Kasumi-1 (cell line): ENCODE measurements around the gene BMERB1.
"Not testable (repeated sequence)": the region's sequence is repeated elsewhere in the genome, so short reads cannot be mapped to it uniquely, and the experiment has no call there.

ENCODE experiments used
- DNase-seq, 2 experiments: peaks; one replicate each; lab custom pipeline; 2025; lab: John Stamatoyannopoulos, UW

Gene BMERB1

DNA sequence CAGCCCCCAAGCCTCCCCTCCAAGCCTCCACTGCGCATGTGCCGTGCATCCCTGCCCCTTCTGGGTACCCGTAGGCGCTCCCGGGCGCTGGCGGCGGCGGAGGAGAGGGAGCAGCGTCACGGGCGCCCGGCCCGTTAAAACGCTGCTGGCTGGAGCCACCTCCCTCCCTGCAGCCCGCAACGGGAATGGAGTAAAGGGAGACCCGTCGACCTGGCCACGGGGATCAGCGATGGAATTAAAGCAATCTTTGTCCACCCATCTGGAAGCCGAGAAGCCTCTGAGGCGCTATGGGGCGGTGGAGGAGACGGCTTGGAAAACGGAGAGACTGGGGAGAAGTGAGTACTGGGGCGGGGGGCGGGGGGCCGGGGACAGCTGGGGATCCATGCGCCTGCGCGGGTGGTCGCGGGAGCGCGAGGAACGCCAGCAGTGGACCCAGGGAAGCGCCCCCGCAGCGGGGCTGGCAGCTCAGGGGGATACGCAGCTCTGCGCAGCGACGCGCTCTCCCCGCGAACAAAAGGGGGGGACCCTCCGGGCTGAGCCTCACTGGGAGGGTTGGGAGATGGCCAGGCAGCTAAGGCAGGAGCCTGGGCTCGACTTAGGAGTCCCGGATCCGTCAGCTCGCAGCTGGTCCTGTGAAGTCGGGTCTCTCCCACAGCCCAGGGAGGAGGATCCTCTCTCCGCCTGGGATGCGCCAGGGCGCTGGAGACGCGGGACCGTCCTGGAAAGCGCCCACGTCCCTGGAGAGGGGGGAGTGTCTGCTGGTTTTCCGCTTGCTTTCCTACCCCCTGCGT lies at the start of gene BMERB1:
Gene BMERB1 (plus strand): TSS at position 164 of the 791 bp plus-strand sequence. CDS start 66 bp downstream, at position 230.
- no peak for DNase-seq

DNA sequence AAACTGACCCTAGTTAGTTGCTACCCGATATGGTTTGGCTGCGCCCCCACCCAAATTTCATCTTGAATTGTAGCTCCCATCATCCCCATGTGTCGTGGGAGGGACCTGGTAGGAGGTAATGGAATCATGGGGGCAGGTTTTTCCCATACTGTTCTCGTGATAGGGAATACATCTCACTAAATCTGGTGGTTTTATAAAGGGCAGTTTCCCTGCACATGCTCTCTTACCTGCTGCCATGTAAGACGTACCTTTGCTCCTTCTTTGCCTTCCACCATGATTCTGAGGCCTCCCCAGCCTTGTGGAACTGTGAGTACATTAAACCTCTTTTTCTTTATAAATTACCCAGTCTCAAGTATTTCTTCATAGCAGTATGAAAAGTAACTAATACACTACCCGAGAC lies 46.3 kb upstream of the BMERB1 start:
- not testable (repeated sequence) for DNase-seq

DNA sequence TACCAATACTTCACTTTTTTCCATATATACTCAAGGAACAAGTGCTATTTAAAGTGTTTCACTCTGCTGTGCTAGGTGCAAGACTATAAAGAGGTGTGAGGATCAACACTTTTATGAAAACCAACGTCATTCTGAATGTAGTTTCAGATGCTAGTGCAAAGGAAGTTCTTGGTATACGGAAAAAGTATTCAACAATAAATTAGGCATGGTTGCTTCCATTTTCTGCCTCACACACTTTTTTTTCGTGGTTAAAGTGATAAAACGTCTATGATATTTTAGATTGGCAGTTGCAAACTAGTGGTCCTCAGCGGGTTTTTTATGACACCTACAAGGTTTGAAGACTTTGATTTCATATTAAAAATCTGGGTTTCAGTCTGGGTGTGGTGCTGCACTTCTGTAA lies 44.5 kb upstream of the BMERB1 start:
- DNase-seq, result not testable (repeated sequence)

DNA sequence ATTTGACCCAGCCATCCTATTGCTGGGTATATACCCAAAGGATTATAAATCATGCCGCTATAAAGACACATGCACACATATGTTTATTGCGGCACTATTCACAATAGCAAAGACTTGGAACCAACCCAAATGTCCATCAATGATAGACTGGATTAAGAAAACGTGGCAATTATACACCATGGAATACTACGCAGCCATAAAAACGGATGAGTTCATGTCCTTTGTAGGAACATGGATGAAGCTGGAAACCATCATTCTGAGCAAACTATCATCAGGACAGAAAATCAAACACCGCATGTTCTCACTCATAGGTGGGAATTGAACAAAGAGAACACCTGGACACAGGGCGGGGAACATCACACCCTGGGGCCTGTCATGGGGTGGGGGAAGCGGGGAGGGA lies 41.4 kb upstream of the BMERB1 start:
- not testable (repeated sequence) for DNase-seq

DNA sequence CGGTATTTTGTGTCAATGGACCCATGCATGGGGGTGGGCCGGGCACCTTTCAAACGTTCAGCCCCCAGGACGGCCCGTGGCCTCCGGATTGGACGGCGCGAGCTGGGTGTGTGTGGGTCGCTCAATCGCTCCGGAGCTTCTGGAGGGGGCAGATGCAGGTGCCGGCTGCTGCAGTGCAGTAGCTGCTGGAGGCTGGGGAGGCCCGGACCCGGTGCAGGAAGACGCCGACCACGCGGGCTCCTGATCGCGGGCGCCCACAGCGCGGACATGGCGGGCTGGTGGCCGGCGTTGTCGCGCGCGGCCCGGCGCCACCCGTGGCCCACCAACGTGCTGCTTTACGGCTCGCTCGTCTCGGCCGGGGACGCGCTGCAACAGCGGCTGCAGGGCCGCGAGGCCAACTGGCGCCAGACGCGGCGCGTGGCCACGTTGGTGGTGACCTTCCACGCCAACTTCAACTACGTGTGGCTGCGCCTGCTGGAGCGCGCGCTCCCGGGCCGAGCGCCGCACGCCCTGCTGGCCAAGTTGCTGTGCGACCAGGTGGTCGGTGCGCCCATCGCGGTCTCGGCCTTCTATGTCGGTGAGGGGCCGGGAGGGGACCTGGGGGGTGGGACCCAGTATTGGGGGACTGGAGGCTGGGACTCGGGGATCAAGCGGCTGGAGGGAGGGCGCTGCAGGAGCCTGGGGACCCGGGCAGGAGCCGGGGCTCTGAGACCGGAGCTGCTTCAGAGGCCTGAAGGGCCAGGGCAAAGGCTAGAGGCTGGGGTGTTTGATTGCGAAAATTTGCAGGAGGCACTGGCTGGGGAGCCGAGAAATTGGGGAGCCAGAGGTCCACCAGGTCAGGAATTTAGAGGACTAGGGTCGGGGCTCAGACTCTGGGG lies 38.5 kb upstream of the BMERB1 start, which contains the start of gene MPV17L:
Gene MPV17L (plus strand): TSS at position 124 of the 878 bp plus-strand sequence. CDS start 144 bp downstream, at position 268.
- not testable (repeated sequence) for DNase-seq

DNA sequence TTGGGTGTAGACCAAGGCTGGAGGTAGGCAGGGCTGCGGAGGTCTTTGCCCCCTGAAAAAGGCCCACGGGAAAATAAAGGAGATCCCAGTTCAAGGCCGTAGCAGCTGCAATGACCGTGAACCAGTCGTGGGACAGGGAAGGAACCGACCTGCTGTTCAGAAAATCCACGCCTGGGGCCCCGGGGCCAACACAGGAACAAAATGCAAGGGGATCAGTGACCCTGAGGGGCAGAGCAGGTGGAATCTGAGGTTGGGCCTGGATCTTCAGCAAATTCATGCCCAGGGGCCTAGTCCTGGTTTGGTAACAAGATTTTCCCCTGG lies 37.9 kb upstream of the BMERB1 start:
- not testable (repeated sequence) for DNase-seq

DNA sequence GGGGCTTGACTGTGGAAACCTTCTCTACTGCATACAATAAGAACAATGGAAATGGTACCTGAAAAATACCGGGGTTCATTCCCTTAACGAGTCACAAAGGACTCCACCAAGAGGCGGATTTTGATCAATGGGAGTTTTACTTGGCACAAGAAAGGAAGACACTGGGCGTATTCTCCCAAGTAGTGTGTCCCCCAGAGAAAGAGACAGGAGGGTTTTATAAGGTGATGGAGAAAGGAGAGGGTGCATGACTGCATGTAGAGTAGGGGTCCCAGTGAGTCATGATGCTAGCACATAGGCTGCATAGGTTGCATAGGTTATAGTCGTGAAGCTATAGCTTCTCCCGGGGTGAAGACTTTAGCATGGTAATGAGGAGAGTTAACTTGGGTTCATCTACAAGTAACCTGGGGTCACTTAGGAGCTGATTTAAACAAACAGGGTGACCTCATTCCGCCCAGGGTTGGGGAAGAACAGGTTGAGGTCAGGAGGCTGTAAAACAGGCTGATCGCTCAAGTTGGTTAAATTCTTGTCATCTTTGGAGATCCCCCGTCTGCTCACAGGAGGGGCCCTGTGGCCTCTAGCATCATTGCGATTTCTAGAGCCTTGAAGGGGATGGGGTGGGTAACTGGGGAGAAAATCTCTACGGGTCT lies 37.3 kb upstream of the BMERB1 start:
- DNase-seq, result no peak

DNA sequence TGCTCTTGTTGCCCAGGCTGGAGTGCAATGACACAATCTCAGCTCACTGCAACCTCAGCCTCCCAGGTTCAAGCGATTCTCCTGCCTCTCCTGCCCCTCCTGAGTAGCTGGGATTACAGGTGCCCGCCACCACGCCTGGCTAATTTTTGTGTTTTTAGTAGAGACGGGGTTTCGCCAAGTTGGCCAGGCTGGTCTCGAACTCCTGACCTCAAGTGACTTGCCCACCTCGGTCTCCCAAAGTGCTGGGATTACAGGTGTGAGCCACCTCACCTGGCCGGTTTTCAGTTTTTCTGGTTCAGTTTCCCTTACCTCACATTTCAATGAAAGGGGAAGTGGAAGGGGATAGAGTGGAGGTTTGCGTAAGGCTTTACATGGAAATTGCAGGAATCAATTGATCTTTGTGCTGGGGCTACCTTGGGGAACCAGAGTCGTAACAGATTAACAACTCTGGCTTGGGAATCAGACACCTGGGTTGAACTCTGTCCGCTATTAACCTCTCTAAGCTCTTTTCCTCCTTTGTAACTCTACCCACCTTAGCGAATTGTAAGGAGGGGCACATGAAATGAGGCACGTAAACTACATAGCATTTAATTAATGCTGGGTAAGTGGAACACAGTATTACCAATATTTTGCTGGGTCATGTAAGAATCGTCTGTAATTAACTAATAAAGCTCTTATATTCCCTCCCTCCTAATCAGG lies 35.6 kb upstream of the BMERB1 start:
- DNase-seq, result no peak

DNA sequence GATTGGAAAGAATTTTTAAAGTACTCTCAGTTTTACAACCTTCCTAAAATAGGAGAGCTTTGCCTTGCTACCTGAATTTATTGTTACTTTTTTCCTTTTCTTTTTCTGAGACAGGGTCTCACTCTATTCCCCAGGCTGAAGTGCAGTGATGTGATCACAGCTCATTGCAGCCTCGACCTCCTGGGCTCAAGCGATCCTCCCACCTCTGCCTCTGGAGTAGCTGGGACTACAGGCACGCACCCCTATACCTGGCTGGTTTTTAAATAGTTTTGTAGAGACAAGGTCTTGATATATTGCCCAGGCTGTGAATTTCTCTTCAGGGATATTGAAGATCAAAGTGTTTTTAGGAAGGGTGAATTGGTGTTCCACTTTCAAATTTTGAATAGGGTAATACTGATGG lies 35.1 kb upstream of the BMERB1 start:
- DNase-seq, result no peak

DNA sequence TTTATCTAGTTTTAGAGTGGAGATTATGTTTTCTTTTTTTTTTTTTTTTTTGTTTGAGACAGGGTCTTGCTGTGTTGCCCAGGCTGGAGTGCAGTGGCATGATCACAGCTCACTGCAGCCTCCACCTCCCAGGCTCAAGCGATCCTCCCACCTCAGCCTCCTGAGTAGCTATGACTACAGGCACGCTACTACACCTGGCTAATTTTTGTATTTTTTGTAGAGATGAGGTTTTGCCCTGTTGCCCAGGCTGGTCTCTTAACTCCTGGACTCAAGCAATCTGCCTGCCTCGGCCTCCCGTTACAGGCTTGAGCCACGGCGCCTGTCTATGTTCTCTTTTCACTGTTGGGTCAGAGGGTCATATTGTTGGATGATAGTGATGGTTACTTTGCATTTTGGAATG lies 34.1 kb upstream of the BMERB1 start:
- DNase-seq, result not testable (repeated sequence)

DNA sequence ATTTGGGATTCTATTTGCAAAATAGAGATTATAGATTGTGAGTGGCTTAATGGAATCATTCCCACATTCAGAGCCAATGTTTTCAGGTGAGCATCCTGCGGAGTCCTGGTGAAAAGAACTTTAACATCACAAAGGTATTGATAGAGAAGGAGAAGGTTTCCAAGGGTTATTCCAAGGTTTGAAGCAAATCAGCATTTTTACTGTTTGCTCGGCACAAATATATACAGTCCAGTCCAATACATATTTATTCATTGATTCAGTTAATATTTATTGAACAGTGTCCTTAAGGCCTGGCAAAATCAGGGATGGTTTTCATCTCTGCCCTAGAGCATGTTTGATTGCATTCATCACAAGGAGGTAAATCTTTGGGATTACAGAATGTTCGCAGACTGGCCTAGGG lies 32.4 kb upstream of the BMERB1 start:
- DNase-seq, result no peak

DNA sequence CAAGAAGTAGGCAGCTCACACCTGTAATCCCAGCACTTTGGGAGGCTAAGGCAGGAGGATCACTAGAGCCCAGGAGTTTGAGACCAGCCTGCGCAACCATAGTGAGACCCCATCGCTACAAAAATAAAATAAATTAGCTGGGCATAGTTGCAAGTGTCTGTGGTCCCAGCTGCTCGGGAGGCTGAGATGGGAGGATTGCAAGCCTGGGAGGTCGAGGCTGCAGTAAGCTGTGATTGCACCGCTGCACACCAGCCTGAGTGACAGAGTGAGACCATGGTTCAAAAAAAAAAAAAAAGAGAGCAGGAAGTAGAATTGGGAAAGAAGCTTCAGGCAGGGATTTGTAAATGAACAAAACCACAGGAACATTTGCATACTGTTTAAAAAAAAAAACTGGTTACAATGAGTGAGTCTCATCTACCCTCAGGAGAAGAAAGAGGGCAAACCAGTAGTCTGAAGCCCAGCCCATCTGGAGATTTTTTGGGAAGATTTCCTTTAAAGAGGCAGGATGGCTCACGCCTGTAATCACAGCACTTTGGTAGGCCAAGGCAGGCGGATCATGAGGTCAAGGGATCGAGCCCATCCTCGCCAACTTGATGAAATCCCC lies 30.9 kb upstream of the BMERB1 start:
- DNase-seq, result no peak

DNA sequence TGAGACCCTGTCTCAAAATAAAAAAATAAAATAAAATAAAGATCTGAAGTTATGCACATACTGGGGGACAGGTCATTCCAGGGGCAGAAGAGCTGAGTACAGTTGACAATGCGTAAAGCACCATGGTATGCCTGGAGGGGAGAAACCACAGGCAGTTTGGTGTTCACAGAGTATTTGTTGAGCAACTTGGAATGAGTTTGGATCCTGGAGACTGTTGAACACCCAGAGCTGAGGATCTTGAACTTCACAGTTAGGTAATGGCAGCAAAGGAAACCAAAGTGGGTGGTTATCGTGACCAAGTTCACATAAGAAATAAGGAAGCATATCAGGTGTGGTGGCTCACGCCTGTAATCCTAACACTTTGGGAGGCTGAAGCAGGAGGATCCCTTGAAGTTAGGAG lies 30.3 kb upstream of the BMERB1 start:
- DNase-seq, result not testable (repeated sequence)

DNA sequence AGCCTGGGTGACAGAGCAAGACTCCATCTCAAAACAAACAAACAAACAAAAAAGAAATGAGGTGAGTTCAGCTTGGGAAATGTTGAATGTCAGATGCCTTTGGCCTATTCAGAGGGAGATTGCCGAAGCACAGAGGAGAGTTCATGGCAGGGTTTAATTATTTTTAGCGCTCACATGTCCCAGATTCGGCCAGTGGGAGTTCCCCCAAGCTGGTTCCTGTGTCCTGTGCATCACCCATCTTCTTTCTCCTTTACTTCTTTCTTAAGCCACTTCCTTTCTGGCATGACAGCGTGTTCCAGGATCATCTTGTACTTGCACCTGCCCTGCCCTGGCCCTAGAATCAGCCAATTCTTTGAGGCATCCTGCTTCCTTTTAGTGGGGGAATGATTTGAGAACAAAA lies 29.6 kb upstream of the BMERB1 start:
- no peak for DNase-seq

DNA sequence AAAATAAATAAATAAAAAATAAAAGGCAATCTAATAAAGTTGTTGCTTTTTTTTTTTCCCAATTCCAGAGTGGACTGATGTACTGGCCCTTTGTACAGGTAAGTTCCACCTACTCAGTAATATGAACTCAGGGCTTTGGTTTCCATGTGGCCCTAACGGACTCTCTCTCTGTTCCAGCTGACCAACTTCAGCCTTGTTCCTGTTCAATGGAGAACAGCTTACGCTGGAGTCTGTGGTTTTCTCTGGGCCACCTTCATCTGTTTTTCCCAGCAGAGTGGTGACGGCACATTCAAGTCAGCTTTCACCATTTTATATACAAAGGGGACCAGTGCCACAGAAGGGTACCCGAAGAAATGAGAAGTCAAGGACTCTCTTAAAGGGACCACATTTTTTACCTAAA lies 26.6 kb upstream of the BMERB1 start:
- not testable (repeated sequence) for DNase-seq

DNA sequence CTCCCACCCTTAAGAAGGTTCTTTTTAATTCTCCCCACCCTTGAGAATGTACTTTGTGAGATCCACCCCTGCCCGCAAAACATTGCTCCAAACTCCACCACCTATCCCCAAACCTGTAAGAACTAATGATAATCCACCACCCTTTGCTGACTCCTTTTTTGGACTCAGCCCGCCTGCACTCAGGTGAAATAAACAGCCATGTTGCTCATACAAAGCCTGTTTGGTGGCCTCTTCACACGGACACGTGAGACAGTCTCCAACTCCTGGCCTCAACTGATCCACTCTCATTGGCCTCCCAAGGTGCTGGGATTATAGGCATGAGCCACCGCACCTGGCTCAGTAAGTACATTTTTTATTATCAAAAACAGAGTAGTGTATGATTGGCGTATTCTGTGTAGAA lies 24.9 kb upstream of the BMERB1 start:
- not testable (repeated sequence) for DNase-seq

DNA sequence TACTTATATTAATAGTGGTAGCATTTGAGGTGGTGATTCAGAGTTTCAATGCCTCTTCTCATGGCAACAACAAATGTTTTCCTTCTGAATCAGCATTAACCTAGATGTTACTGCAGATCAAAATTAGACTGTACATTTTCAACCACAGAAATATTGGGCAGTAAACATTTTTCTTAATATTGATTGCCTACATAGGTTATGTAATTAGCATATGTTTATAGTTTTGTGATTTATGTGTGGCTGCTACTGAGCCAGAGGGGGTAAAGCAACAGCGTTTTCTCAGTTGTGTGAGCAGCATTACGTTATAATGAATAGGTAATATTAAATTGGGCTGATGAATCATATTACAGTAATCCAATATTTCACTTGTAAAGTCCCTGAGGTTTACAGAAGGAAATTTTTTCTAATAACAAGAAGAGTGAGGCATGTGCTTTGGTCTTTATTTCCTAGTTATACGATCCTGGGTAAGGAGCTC lies 18.8 kb upstream of the BMERB1 start:
- no peak for DNase-seq

DNA sequence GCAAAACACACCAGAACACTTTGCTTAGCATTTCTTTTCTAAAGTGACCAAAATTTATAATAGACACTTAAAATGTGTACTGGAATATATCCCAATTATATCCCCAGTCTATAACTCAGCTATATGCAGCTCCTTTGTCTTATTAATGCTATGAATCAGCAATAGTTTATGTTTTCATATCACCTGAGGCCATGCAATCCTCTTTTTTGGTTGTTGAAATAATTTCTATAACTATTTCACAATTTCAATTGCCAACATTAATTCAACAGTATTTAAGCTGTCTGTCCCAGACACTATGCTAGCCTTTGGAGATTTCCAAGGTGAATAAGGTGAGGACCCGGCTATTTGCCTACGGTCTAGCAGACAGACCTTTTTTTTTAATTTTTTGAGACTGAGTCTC lies 17.2 kb upstream of the BMERB1 start:
- DNase-seq, result no peak

DNA sequence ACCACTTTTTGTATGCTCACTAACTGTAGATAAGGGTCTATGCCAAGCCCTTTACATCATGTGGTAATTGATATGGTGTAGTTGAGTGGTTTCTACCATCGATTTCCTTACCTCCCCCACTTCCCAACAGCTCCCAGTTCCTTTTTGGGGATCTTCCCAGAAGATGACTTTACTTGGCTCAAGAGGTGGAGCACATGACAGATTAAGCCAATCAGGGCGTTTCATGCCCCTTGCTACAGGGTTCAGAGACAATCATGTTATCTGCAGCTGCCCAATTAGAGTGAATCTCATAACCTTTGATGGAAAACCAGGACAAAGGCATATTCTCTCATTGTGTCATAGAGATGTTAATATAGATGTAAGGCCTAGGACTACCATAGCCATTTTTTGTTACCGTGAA lies 16.2 kb upstream of the BMERB1 start:
- DNase-seq, result no peak

DNA sequence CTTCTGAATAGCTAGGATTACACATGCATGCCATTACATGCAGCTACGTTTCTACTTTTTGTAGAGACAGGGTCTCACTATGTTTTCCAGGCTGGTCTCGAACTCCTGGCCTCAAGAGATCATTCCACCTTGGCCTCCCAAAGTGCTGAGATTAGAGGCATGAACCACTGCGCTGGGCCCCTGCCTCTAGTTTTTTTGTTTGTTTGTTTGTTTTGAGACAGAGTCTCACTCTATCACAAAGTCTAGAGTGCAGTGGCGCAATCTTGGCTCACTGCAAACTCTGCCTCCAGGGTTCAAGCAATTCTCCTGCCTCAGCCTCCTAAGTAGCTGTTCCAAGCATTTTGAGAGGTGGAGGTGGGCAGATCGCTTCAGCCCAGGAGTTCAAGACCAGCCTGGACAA lies 12.7 kb upstream of the BMERB1 start:
- not testable (repeated sequence) for DNase-seq

DNA sequence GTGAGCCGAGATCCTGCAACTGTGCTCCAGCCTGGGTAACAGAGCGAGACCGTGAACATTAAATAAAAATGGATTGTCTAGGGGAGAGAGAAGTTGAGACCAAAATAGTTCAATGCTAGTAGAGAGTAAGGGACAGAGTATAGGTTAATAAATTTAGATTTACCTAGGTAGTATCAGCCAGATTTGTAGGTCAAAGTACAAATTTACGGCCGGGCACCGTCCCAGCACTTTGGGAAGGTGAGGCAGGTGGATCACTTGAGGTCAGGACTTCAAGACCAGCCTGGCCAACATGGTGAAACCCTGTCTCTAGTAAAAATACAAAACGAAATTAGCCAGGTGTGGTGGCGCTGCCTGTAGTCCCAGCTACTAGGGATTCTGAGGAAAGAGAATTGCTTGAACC lies 12.2 kb upstream of the BMERB1 start:
- DNase-seq, result no peak
